ENCODE results near the gene AOPEP. TPM values are rescaled to one million over a fixed set of nuclear protein-coding genes. Genes with fewer than 3 reads are reported as not detected.

The AOPEP gene
- total RNA-seq, 6 experiments from 2014 or later, result 36.6 to 110 (median 63.3) TPM

- DNase-seq (no peak), ATAC-seq (no peak)
- no peaks in the 10 kb centered on the region for H3K36me3 ChIP-seq
- 89% methylated on average over 3 of the region's 3 CpGs for WGBS (ENCODE audit: insufficient coverage, low coverage, low lambda C conversion rate, missing lambda C conversion rate)
- H3K4me3 ChIP-seq, result no peak overlapping the region
- H3K4me1 ChIP-seq, result peaks cover 0 to 13% (median 4%) of the 10 kb centered on the region in 4 donors
- H3K27ac ChIP-seq, result no peak overlapping the region
- TF ChIP-seq POLR2A (IDR thresholded peaks at IDR 0.05) (no peak), CTCF (IDR thresholded peaks at IDR 0.05) (no peak)
- no peaks in the 10 kb centered on the region for H3K9me3 ChIP-seq
- H3K27me3 ChIP-seq, result no peaks in the 10 kb centered on the region
- intact Hi-C loops (cut with DNase I), result no loop called here
Observed at GRCh38 chr9:94911211-94911610, 184.7 kb downstream of the AOPEP start.

- intact Hi-C loops (cut with DNase I), result no loop called here
- DNase-seq (no peak), ATAC-seq (no peak)
- Histone ChIP-seq H3K4me3 (no peak overlapping the region), H3K27ac (no peak overlapping the region), H3K9me3 (no peaks in the 10 kb centered on the region), H3K36me3 (no peaks in the 10 kb centered on the region), H3K4me1 (peaks cover 0 to 13% (median 4%) of the 10 kb centered on the region in 4 donors), H3K27me3 (no peaks in the 10 kb centered on the region)
- no peak for TF ChIP-seq CTCF (IDR thresholded peaks at IDR 0.05)
- 90% methylated on average over 7 of the region's 11 CpGs for WGBS (ENCODE audit: insufficient coverage, low coverage, low lambda C conversion rate, missing lambda C conversion rate)
Observed at GRCh38 chr9:94911986-94912635, 185.6 kb downstream of the AOPEP start.

- WGBS (ENCODE audit: insufficient coverage, low coverage, low lambda C conversion rate, missing lambda C conversion rate), result 38% methylated on average over 3 of the region's 8 CpGs
- Histone ChIP-seq H3K27ac (no peak overlapping the region), H3K4me1 (peaks cover 0 to 13% (median 4%) of the 10 kb centered on the region in 4 donors), H3K4me3 (no peak overlapping the region), H3K36me3 (no peaks in the 10 kb centered on the region), H3K27me3 (no peaks in the 10 kb centered on the region), H3K9me3 (no peaks in the 10 kb centered on the region)
- DNase-seq (no peak), ATAC-seq (peak in 2 of 4 donors; percentile 8 to 69)
- intact Hi-C loops (cut with DNase I), result no loop called here
- TF ChIP-seq POLR2A (IDR thresholded peaks at IDR 0.05), result no peak
- TF ChIP-seq CTCF (IDR thresholded peaks at IDR 0.05), result no peak
Observed at GRCh38 chr9:94912700-94913249, 186.3 kb downstream of the AOPEP start.

- H3K36me3 ChIP-seq, result no peaks in the 10 kb centered on the region
- WGBS (ENCODE audit: insufficient coverage, low coverage, low lambda C conversion rate, missing lambda C conversion rate), result 63% methylated on average over 4 of the region's 4 CpGs
- H3K4me3 ChIP-seq, result no peak overlapping the region
- DNase-seq (no peak), ATAC-seq (no peak)
- H3K4me1 ChIP-seq, result peaks cover 0 to 13% (median 4%) of the 10 kb centered on the region in 4 donors
- H3K27ac ChIP-seq, result no peak overlapping the region
- no peaks in the 10 kb centered on the region for H3K27me3 ChIP-seq
- TF ChIP-seq CTCF (IDR thresholded peaks at IDR 0.05) (no peak), POLR2A (IDR thresholded peaks at IDR 0.05) (no peak)
- intact Hi-C loops (cut with DNase I), result no loop called here
- no peaks in the 10 kb centered on the region for H3K9me3 ChIP-seq
Observed at GRCh38 chr9:94913550-94913949, 187.1 kb downstream of the AOPEP start.
